Measurements from ENCODE around the gene XIRP1.
"Not testable (repeated sequence)": the region's sequence is repeated elsewhere in the genome, so short reads cannot be mapped to it uniquely, and the experiment has no call there.

XIRP1 gene

DNA sequence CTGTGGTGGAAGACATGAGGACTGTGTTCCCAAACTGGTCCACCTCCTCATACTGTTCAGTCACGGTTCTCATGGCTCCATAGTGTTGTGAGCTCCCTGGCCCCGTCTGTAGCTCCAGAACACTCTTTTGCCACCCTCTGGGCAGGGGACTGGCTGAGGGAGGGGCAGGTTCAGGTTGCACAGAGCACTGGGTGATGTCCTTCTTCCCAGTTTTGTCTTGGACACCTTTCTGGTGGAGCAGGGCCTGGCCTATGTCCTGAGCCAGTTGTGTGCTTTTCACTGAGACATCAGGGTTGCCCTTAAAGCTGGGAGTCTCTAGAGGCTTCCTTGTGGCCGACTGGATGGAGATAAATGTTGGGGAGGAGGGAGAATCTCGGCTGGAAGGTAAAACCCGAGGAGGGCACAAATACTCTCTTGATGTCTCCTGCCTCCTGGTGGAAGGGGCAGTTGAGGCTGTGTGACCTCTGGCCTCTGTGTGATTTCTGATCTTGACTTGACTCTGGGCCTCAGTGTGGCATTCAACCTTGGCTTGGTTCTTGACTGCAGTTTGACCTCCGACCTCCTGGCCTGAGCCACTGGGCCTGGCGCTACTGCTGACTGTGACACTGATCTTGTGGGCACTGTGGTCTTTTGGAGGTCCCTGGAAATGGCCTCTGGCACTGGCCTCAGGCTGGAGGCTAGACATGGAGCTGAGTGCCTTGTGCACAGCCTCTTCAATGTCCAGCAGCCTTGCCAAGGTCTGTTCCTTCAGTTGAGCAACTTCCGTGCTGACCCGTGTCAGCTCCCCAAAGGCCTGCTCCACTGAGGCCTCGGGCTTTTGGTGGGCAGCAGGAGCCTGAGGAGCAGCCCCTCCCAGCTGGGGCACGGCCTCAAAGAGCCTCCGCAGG lies 8.1 kb downstream of the XIRP1 start:
- DNase-seq: no peak

GRCh38 chr3:39183211-39184080 lies 8.9 kb downstream of the XIRP1 start:
- no peak for DNase-seq

DNA sequence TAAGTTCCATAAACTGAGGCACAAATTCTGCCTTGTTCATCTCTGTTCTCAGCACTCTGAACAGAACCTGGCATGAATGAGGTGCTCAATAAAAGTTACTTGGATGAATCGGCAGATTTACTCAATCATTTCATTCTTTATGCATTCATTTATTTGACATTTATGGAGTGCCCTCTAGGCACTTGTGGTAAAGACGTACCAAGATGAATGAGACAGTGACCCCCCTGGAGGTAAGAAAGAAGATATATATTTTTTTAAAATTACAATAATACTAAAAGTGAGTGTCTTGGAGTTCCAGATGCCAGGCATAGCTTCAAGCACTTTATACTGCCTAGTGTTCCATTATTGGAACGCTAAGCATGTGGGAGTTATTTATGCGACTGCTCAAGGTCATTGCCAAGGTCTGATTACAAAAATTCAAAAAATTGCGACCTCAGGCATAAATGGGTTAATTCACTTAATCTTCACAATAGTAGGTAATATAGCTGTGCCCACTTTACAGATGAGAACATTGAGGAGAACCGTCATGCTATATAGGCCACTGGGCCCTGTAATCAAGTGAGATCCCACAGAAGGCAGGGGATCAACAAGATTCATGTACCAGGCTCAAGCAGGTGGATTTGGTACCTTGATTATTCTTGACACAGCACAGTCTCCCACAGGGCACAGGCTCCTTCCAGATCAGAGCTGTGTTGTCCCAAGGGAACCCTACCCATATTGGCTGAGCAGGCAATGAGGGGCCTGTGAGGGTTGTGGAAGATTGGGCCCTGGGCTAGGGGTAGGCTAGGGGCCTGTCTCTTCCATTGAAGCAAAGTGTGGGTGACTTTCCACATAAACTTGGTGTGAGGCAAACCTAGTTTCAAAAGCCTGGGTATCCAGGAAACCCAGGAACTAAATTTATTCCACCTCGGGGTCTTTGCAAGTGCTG lies 10.7 kb downstream of the XIRP1 start:
- no peak for DNase-seq

DNA sequence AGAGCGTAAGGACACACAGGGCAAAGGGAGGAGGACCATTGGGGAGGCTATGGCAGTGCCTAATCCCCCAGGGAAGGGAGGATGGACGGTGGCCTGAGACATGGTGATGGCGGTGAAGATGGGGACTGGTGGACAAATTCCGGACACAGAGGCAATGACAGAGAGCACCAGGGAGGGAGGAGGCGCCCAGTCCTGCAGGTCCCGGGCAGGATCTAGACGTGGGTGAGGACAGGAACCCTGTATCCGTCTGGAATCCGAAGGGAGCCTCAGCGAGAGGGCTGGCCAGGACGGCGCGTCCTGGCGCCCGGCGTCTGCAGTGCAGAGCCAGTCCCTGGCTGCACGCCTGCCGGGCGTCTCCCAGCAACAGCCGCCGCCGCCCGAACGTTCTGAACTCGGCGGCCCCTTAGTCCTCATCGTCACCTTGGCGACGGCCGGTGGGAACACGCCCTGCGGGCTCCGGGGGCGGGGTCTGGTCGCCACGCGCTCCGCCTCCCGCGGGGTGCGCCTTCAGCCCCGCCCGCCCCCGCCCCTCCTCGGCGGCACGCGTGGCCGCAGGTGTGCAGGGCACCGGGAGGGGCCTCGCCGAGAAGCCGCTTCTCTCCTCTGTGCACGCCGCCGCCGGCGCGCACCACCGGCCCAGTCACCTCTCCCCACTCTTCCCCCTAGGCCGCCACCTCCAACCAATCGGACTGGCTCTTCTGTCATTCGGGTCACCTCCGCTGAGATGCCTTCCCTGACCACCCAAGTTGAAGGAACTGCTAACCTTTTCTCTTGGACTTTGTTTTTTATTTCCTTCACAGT lies 11.6 kb downstream of the XIRP1 start:
- peak; percentile 75 for DNase-seq

- no peak for DNase-seq
These were observed 12.2 kb downstream of the XIRP1 start for GRCh38 chr3:39180183-39180545.

DNA sequence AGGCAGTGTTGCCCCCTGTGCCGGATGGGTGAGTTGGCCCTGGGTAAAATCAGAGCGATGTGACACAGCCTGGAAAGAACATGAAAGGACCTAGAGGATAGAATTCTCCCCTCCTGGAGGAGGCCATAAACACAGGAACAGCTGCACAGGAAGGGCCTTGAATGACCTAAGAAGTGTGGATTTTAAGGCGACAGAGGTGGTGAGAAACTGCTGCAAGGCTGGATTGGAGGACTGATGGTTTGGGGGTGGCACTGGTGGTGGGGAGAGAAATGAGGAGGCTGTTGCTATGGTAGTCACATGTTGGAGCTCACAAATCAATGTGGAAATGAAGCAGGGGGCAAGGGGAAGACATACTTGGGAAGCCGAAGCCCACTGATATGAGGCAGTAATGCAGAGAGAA lies 13.8 kb downstream of the XIRP1 start:
- no peak for DNase-seq

DNA sequence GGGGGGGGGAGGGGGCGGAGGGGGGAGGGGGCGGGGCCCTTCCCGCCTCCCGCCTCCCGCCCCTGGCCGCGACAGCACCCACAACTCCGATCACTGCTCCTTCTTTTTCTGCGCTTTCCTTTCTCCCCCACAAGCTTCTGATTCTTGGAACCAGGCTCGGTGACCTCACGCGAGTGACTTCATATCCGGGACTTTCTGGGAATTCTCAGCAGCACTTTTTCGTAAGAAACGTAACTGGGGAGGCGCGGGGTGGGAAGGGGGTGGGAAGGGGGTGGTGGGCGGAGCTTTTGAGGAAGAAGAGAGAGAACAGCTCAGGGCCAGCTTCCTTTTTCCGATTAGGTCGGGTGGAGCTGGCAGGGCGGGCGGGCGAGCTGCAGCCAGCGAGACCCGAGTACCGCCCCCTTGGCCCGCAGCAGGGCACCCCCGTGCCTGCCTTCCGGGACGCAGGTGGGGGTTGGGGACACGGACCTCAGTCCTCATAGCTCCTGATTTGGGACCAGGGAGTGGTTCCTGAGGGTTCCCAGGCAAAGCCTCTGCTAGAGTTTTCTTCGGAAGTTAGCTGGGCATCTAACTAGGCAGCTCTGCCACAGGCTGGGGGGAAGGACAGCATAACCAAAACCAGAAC lies 14.6 kb downstream of the XIRP1 start:
- peak; percentile 35 for DNase-seq

GRCh38 chr3:39176025-39176714 lies 16.2 kb downstream of the XIRP1 start:
- DNase-seq: no peak

DNA sequence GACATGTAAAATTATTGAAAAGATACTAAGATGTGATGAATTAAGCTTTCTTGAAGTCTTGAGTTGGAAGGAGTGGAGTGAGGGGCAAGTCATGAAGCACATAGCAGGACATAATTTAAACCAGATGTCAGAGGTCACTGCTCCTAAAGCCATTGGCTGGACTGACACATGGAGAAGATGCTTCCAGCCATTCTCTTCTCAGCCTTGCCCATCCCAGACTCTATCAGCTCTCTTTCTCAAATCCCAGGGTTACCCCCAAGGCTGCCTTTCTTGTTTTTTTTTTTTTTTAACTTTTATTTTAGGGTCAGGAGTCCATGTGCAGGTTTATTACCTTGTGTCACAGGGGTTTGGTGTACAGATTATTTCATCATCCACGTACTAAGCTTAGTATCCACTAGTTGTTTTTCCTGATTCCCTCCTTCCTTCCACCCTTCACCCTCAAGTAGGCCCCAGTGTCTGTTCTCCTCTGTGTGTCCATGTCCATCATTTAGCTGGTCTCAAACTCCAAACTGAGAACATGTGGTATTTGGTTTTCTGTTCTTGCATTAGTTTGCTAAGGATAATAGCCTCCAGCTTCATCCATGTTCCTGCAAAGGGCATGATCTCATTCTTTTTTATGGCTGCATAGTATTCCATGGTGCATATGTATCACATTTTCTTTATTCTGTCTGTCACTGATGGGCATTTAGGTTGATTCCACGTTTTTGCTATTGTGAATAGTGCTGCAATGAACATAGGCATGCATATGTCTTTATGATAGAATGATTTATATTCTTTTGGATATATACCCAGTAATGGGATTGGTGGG lies 18.9 kb downstream of the XIRP1 start:
- no peak for DNase-seq

- DNase-seq: no peak
These were observed 20.5 kb downstream of the XIRP1 start for GRCh38 chr3:39171860-39172259.

DNA sequence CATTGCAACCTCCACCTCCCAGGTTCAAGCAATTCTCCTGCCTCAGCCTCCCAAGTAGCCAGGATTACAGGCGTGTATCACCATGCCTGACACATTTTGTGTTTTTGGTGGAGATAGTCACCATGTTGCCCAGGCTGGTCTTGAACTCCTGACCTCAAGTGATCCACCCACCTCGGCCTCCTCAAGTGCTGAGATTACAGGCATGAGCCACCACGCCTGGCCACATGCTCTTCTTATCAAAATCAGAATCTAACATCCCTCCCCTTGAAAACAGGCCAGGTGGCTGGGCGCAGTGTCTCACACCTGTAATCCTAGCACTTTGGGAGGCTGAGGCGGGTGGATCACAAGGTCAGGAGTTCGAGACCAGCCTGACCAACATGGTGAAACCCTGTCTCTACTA lies 21.5 kb downstream of the XIRP1 start:
- DNase-seq: not testable (repeated sequence)

- no peak for DNase-seq
These were observed 21.9 kb downstream of the XIRP1 start for GRCh38 chr3:39170461-39170860.

DNA sequence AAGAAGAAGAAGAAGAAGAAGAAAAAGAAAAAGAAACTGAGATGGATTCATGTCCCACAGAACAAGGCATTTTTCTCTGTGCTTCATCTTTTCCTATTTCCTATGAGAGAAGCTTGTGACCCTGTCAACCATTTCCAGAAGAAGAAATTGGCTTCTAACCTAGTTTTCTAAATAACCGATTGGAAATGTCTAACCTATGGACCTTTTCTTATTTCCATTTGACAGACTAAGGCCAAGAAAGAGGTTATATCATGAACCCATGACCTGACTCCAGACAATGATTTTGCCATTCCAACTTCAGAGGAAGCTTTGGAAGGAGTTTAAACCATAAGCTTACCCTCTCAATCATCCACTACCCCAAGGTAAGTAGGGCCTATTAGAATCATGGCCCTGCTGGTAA lies 22.7 kb downstream of the XIRP1 start:
- DNase-seq: no peak

- DNase-seq: no peak
These were observed 24.1 kb downstream of the XIRP1 start for GRCh38 chr3:39168156-39168780.

DNA sequence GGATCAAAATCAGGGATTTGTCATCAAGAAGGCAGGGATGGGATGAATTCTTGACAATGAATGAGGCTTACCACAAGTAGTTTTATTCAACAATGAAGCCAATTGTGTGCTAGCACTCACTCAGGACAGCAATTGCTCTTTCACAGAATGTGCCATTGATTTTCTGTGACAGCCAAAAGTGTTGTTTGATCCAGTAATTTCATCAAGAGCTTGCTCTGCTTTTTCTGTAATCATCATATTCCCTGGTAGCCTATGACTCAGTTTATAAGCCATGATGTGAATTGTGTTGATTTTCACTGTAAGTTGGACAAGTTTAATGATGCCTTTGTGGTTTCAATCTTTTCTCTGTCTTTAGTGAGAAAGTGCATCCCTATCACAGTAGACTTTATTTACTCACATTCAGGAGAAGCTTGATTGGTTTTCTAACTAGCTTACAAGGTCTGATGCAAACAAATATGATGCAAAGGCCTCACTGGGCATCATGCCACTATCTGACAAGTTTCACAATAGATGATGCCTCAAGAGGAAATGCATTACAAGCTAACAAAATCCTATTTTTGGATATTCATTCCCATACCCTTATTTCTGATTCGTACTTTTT lies 25.4 kb downstream of the XIRP1 start:
- no peak for DNase-seq

DNA sequence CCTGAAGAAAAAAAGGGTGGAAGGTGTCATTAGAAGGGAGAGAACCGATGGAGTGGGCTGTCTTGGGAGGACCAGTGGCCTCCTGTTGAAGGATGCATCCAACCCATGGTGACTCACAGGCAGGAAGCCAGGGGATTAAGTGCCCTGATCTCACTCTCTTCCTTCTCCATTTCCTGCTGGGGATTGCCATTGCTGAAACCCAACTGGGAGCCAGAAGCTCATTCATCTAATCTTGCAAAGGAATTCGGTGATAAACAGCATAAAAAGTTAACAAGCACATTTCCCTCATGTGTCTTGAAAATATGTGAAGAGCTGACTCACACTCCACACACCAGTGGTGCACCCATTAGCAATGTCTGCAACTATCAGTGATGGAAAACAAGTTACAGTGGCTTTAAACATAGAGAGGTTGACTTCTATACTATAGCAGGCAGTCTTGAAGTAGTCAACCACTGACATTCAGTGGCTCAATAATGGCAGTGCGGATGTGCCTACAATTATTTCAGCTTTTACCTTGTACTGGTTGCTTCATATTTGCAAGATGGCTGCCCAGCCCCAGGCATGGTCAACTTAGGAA lies 26.2 kb downstream of the XIRP1 start:
- no peak for DNase-seq

- DNase-seq: no peak
These were observed 26.9 kb downstream of the XIRP1 start for GRCh38 chr3:39165518-39165917.

DNA sequence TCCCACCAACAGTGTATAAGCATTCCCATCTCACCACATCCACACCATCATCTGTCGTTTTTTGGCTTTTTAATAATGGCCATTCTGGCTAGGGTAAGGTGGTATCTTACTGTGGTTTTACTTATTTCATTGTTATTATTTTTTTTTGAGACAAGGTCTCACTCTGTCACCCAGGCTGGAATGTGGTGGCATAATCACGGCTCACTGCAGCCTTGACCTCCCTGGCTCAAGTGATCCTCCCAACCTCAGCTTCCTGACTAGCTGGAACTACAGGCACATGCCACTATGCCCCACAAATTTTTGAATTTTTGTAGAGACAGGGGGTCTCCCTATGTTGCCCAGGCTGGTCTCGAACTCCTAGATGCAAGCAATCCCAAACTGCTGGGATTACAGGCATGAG lies 28.0 kb downstream of the XIRP1 start:
- DNase-seq: no peak

Measured in NCI-H526 treated with DMSO at 0.1 percent for 48 hours (cell line).